HG02678 (cell line): Measurements from ENCODE around the gene MEMO1.
"Not testable (repeated sequence)": the region's sequence is repeated elsewhere in the genome, so short reads cannot be mapped to it uniquely, and the experiment has no call there.

Experiments used
- ATAC-seq: cut with Tn5 transposase; IDR thresholded peaks from one replicate; pipeline ENCODE4 v1.9.1; 2021; ENCODE audit warnings: mild to moderate bottlenecking, moderate library complexity; ENCODE audit not compliant: unreplicated experiment

The MEMO1 gene

GRCh38 chr2:31958140-31958717 lies 52.6 kb downstream of the MEMO1 start:
- ATAC-seq: no peak

- ATAC-seq: no peak
Observed at GRCh38 chr2:31957354-31958139, 53.3 kb downstream of the MEMO1 start.

- ATAC-seq: not testable (repeated sequence)
Observed at GRCh38 chr2:31956934-31957333, 53.9 kb downstream of the MEMO1 start.

GRCh38 chr2:31956312-31956711 lies 54.5 kb downstream of the MEMO1 start:
- ATAC-seq: no peak

GRCh38 chr2:31953095-31953494 lies 57.7 kb downstream of the MEMO1 start:
- not testable (repeated sequence) for ATAC-seq

GRCh38 chr2:31950946-31951562 lies 59.8 kb downstream of the MEMO1 start:
- no peak for ATAC-seq

GRCh38 chr2:31947871-31948270 lies 62.9 kb downstream of the MEMO1 start:
- no peak for ATAC-seq

GRCh38 chr2:31946838-31947237 lies 64.0 kb downstream of the MEMO1 start:
- ATAC-seq: no peak

GRCh38 chr2:31945572-31945935 lies 65.3 kb downstream of the MEMO1 start:
- no peak for ATAC-seq

- ATAC-seq: no peak
Observed at GRCh38 chr2:31944828-31945571, 65.8 kb downstream of the MEMO1 start.

- ATAC-seq: no peak
Observed at GRCh38 chr2:31943636-31944225, 67.1 kb downstream of the MEMO1 start.

- ATAC-seq: no peak
Observed at GRCh38 chr2:31940920-31941319, 69.9 kb downstream of the MEMO1 start.

- ATAC-seq: no peak
Observed at GRCh38 chr2:31937741-31938140, 73.1 kb downstream of the MEMO1 start.

- ATAC-seq: no peak
Observed at GRCh38 chr2:31935370-31935769, 75.4 kb downstream of the MEMO1 start.

GRCh38 chr2:31933066-31933465 lies 77.7 kb downstream of the MEMO1 start:
- ATAC-seq: no peak

GRCh38 chr2:31932589-31932988 lies 78.2 kb downstream of the MEMO1 start:
- ATAC-seq: no peak

- ATAC-seq: no peak
Observed at GRCh38 chr2:31931916-31932315, 78.9 kb downstream of the MEMO1 start.

GRCh38 chr2:31925517-31925916 lies 85.3 kb downstream of the MEMO1 start:
- ATAC-seq: no peak

- ATAC-seq: no peak
Observed at GRCh38 chr2:31923662-31924061, 87.1 kb downstream of the MEMO1 start.

- ATAC-seq: peak; percentile 56
Observed at GRCh38 chr2:31922542-31923408, 88.0 kb downstream of the MEMO1 start.
